Endometrium (tissue), 2 donors: ENCODE data around the gene PRKAR2B.

Experiments used
- FAIRE-seq: peaks from 2 replicates; lab custom pipeline; 2012; peaks lifted over from hg19 to GRCh38; lab: Jason Lieb, UNC
- donor health status: control.
- donor health status: control.

Gene PRKAR2B

DNA sequence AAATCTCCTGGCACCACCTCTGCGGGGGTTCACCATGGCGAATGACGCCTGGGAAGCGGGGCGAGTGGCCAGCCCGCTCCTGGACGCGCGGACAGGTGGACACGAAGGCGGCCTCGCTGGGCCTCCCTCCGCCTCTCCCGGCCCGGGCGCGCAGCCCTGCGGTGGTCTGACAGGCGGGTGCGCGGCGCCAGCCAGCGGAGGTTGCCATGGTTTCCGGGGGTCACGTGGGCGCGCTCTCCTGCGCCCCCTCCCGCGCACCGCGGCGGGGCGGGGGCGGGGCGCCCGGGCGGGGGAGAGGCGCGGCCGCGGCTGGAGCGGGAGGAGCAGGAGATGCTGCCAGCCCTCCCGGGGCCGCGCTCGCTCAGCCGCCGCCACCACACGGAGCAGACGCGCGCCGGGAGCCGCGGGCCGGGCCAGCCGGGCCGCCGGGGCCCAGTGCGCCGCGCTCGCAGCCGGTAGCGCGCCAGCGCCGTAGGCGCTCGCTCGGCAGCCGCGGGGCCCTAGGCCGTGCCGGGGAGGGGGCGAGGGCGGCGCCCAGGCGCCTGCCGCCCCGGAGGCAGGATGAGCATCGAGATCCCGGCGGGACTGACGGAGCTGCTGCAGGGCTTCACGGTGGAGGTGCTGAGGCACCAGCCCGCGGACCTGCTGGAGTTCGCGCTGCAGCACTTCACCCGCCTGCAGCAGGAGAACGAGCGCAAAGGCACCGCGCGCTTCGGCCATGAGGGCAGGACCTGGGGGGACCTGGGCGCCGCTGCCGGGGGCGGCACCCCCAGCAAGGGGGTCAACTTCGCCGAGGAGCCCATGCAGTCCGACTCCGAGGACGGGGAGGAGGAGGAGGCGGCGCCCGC lies at the start of gene PRKAR2B:
Gene PRKAR2B (plus strand): TSS at position 359 of the 848 bp plus-strand sequence. CDS start 203 bp downstream, at position 562.
- no peak for FAIRE-seq

DNA sequence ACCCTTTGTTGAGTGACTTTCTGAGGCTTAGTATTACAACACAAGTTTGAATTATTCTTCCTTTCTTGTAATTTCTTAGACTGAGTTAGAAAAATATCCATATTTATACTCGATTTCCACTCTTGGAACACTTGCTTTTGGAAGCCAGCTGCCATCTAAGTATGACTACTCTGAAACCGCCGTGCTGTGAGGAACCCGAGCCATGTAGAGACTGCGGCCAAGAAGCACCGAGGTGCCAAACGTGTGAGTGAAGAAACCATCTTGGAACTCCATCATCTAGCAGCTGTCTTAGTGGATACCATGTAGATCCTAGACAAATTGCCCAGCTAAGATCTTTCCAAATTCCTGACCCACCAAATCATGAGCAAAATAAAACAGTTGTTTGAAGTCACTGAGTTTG lies 49.7 kb upstream of the PRKAR2B start:
- FAIRE-seq: no peak

- FAIRE-seq: no peak
Measured at GRCh38 chr7:106997487-106998271, 46.8 kb upstream of the PRKAR2B start.

- no peak for FAIRE-seq
Measured at GRCh38 chr7:106999023-106999422, 45.5 kb upstream of the PRKAR2B start.

- FAIRE-seq: no peak
Measured at GRCh38 chr7:107001490-107001889, 43.0 kb upstream of the PRKAR2B start.

DNA sequence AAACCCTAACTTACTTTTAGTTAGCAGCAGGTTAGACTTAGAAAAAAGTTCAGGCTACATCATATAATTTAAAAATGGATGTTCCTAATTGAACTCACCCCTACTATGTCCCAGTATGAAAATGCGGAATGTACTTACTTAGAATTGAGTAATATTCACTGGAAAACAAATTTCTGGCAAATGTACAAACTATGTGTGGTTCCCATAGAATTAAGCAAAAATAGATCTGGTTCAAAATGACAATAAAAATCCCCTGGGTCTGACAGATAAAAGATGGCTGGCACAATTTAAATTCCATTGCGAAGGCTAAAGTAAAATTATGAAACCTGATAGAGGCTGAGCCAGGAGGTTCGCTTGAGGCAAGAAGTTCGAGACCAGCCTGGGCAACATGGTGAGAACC lies 42.4 kb upstream of the PRKAR2B start:
- FAIRE-seq: no peak

GRCh38 chr7:107002529-107002998 lies 41.9 kb upstream of the PRKAR2B start:
- FAIRE-seq: no peak

- FAIRE-seq: no peak
Measured at GRCh38 chr7:107007007-107007891, 37.3 kb upstream of the PRKAR2B start.

DNA sequence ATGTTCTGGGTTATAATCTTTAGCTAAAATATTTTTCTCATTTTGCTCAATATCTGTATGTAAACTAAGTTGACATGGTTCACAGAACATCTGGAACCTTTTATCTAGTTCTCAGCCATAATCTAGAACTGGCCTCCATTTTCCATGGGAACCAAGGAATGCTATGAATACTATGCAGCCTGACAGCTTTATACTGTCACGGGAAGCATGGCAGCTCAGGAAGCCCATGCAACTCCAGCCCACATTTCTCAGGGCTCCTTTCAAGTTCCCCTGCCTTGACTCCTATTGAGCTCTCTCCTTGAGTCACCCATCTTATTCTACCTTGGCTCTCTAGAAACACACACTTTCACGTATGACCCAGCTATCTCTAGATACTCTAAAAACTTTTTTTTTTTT lies 36.6 kb upstream of the PRKAR2B start:
- FAIRE-seq: no peak

GRCh38 chr7:107009846-107010203 lies 34.7 kb upstream of the PRKAR2B start:
- FAIRE-seq: no peak

GRCh38 chr7:107012691-107013090 lies 31.8 kb upstream of the PRKAR2B start:
- FAIRE-seq: no peak

- FAIRE-seq: no peak
Measured at GRCh38 chr7:107014387-107015023, 30.0 kb upstream of the PRKAR2B start.

DNA sequence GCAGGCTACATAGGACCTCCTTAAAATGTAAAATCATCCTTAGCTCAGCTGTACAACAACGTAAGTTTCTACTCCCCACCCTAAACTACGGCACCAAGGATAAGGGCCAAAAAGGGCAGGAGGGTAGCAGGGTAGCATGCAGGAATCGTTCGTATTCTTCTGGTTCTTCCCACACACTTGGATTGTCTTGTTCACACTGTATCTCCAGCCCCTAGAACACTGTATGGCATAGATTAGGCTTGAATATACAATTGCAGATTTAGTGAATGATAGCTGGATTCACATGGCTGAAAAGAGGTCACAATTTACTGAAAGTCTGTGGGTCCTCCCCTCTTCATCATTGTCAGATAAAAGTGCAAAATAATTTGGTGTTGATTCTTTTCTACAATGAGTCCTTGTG lies 28.2 kb upstream of the PRKAR2B start:
- no peak for FAIRE-seq

DNA sequence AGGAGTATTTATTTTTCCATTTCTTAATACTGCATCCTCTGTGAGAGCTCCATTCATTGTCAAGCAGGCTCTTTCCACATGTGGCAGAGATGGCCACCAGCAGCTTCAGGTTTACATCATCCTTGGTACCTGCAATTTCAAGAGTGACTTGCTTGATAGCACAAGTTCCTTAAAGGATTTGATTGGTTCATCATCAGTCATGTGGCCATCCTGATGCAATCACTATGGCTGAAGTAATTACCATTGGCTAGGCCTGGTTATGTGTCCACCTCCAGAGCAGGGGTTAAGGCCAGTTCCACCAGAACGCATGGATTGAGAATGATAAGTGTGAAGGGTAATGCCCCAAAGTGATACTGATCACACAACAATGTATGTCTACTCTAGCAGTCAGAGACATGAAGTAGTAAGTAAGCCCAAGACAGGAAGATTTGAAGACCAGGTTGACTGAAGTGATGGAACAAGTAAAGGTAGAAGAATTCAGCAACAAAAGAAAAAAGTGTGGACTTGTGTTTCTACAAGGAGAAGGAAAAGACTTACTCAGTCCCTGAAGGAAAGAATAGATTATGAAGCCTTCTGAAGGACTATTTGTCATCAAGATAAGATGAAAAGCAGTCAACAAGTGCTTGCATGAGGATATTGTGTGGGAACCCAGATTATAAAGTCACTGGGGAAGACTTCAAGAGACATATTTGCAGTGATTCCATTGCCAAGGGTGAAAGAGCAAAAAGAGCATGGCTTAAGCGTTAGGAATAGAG lies 26.4 kb upstream of the PRKAR2B start:
- FAIRE-seq: no peak

GRCh38 chr7:107020400-107020799 lies 24.1 kb upstream of the PRKAR2B start:
- FAIRE-seq: no peak

GRCh38 chr7:107021600-107021999 lies 22.9 kb upstream of the PRKAR2B start:
- no peak for FAIRE-seq

GRCh38 chr7:107023522-107024151 lies 20.9 kb upstream of the PRKAR2B start:
- no peak for FAIRE-seq

DNA sequence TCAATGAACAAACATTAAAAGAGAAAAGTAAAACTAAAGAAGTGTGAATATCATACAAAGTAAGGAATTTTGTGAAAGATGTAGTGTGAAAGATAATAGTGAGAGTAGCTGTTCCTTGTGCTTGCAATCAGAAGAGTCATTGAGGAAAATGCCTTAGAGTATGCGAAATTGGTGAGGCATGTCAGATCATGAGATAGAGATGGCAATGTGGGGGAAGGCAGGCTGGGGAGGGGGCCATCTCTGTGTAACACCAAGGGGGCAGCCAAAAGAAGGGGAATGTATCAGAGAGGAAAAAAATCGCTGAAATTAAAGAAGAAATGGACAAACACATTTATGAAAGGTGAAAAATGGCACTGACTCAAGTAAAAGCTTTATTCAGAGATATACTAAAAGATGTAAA lies 19.6 kb upstream of the PRKAR2B start:
- no peak for FAIRE-seq

DNA sequence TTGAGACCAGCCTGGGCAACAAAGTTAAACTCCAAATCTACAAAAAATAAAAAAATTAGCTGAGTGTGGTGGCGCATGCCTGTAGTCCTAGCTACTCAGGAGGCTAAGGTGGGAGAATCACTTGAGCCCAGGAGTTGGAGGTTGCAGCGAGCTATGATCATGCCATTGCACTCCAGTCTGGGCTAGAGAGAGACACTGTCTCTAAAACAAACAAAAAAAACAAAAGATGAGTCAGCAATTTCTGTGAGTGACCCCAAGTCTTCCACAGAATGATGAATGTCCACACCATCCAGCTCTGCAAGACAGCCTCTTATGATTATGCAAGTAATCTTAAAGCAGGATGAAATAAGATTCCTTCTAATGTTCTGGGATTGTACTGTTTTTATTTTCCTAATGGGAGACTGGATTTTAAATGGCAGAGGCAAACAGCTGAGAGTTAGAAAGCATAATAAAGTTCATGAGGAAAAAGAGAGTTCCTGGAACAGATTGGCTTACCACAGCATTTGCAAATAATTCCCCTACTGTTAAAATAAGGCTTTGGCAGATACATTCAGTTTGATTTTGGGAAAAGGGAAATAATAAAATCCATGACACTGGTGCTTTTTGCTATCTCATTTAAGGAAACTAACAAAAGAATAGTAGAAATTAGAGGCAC lies 18.9 kb upstream of the PRKAR2B start:
- no peak for FAIRE-seq

- FAIRE-seq: no peak
Measured at GRCh38 chr7:107026166-107026565, 18.3 kb upstream of the PRKAR2B start.
